Stimulated activated memory B cell treated with anti-CD40 and anti-IgM and Interleukin-4, amounts not matched to agents 10 μg/mL and 1 μg/mL and 100 μg/mL, for 72 hours (primary cell): Measurements from ENCODE around the gene FOXO1.

Experiments
- ATAC-seq: fragments of 150-1000 bp; cut with Tn5 transposase; 2 replicates; pipeline ENCODE4 v1.10.0; 2021
- H3K27ac Mint-ChIP-seq: one replicate; pipeline ENCODE4 v1.8.0; 2022; ENCODE audit warnings: mild to moderate bottlenecking, mixed read lengths
- H3K27me3 Mint-ChIP-seq: one replicate; pipeline ENCODE4 v1.8.0; 2022; ENCODE audit warnings: mixed read lengths
- H3K36me3 Mint-ChIP-seq: one replicate; pipeline ENCODE4 v1.8.0; 2022; ENCODE audit warnings: mixed read lengths
- H3K4me1 Mint-ChIP-seq: one replicate; pipeline ENCODE4 v1.8.0; 2022; ENCODE audit warnings: mixed read lengths
- H3K4me3 Mint-ChIP-seq: one replicate; pipeline ENCODE4 v1.8.0; 2022; ENCODE audit warnings: mild to moderate bottlenecking, moderate library complexity, mixed read lengths
- H3K9me3 Mint-ChIP-seq: one replicate; pipeline ENCODE4 v1.8.0; 2022; ENCODE audit warnings: mixed read lengths

FOXO1 gene

GRCh38 chr13:40590112-40590862 is 76.2 kb downstream of the FOXO1 start:
- Mint-ChIP-seq H3K9me3 (no peaks in the 10 kb centered on the region), H3K27me3 (no peaks in the 10 kb centered on the region), H3K4me3 (no peak overlapping the region)

GRCh38 chr13:40589285-40590109 is 76.9 kb downstream of the FOXO1 start:
- Mint-ChIP-seq H3K4me3 (peak overlapping the region; percentile 25), H3K27me3 (no peaks in the 10 kb centered on the region), H3K9me3 (no peaks in the 10 kb centered on the region), H3K27ac (peak overlapping the region; percentile 78), H3K36me3 (peaks cover 6% of the 10 kb centered on the region), H3K4me1 (peaks cover 87% of the 10 kb centered on the region)
- peak; percentile 95 for ATAC-seq

More at GRCh38 chr13:40590112-40590862, 76.2 kb downstream of the FOXO1 start:
- Mint-ChIP-seq H3K4me1 (peaks cover 95% of the 10 kb centered on the region), H3K36me3 (peaks cover 6% of the 10 kb centered on the region), H3K27ac (peak overlapping the region; percentile 78)
- ATAC-seq = no peak

- no peak overlapping the region for H3K4me3 Mint-ChIP-seq
- H3K27ac Mint-ChIP-seq = peak overlapping the region; percentile 43
- no peak for ATAC-seq
- H3K36me3 Mint-ChIP-seq = peaks cover 10% of the 10 kb centered on the region
- H3K4me1 Mint-ChIP-seq = peaks cover 83% of the 10 kb centered on the region
- H3K9me3 Mint-ChIP-seq = peaks cover 8% of the 10 kb centered on the region
- H3K27me3 Mint-ChIP-seq = no peaks in the 10 kb centered on the region
These were observed 78.3 kb downstream of the FOXO1 start for GRCh38 chr13:40588101-40588500.

GRCh38 chr13:40586886-40587565 is 79.4 kb downstream of the FOXO1 start:
- Mint-ChIP-seq H3K9me3 (peaks cover 12% of the 10 kb centered on the region), H3K36me3 (peaks cover 17% of the 10 kb centered on the region), H3K27me3 (no peaks in the 10 kb centered on the region), H3K4me3 (peak overlapping the region; percentile 12), H3K27ac (peak overlapping the region; percentile 43), H3K4me1 (peaks cover 80% of the 10 kb centered on the region)
- no peak for ATAC-seq

- Mint-ChIP-seq H3K36me3 (peaks cover 17% of the 10 kb centered on the region), H3K4me3 (no peak overlapping the region), H3K9me3 (peaks cover 12% of the 10 kb centered on the region), H3K4me1 (peaks cover 79% of the 10 kb centered on the region), H3K27ac (peak overlapping the region; percentile 43), H3K27me3 (no peaks in the 10 kb centered on the region)
- ATAC-seq = no peak
These were observed 80.5 kb downstream of the FOXO1 start for GRCh38 chr13:40585911-40586471.

- ATAC-seq = no peak
- Mint-ChIP-seq H3K9me3 (peaks cover 12% of the 10 kb centered on the region), H3K4me1 (peaks cover 76% of the 10 kb centered on the region), H3K27ac (peak overlapping the region; percentile 63), H3K27me3 (no peaks in the 10 kb centered on the region), H3K4me3 (no peak overlapping the region), H3K36me3 (peaks cover 17% of the 10 kb centered on the region)
These were observed 82.7 kb downstream of the FOXO1 start for GRCh38 chr13:40583738-40584137.

GRCh38 chr13:40582531-40582930 is 83.9 kb downstream of the FOXO1 start:
- Mint-ChIP-seq H3K4me3 (no peak overlapping the region), H3K27ac (peak overlapping the region; percentile 40), H3K9me3 (peaks cover 12% of the 10 kb centered on the region), H3K4me1 (peaks cover 76% of the 10 kb centered on the region), H3K36me3 (peaks cover 17% of the 10 kb centered on the region), H3K27me3 (no peaks in the 10 kb centered on the region)
- no peak for ATAC-seq

GRCh38 chr13:40581277-40581579 is 85.2 kb downstream of the FOXO1 start:
- ATAC-seq = peak; percentile 20
- Mint-ChIP-seq H3K4me3 (peak overlapping the region; percentile 19), H3K9me3 (peaks cover 12% of the 10 kb centered on the region), H3K4me1 (peaks cover 76% of the 10 kb centered on the region), H3K36me3 (peaks cover 17% of the 10 kb centered on the region), H3K27ac (peak overlapping the region; percentile 70), H3K27me3 (no peaks in the 10 kb centered on the region)

GRCh38 chr13:40580566-40581276 is 85.7 kb downstream of the FOXO1 start:
- Mint-ChIP-seq H3K4me1 (peaks cover 77% of the 10 kb centered on the region), H3K9me3 (peaks cover 12% of the 10 kb centered on the region), H3K36me3 (peaks cover 17% of the 10 kb centered on the region), H3K27me3 (no peaks in the 10 kb centered on the region), H3K27ac (peak overlapping the region; percentile 70), H3K4me3 (peak overlapping the region; percentile 19)
- ATAC-seq = no peak

GRCh38 chr13:40579535-40579934 is 86.9 kb downstream of the FOXO1 start:
- Mint-ChIP-seq H3K27ac (peak overlapping the region; percentile 70), H3K4me1 (peaks cover 89% of the 10 kb centered on the region), H3K9me3 (peaks cover 12% of the 10 kb centered on the region), H3K27me3 (no peaks in the 10 kb centered on the region), H3K36me3 (peaks cover 17% of the 10 kb centered on the region), H3K4me3 (no peak overlapping the region)
- ATAC-seq = no peak

GRCh38 chr13:40578055-40578454 is 88.4 kb downstream of the FOXO1 start:
- peaks cover 6% of the 10 kb centered on the region for H3K36me3 Mint-ChIP-seq
- H3K4me1 Mint-ChIP-seq = peaks cover 93% of the 10 kb centered on the region
- no peaks in the 10 kb centered on the region for H3K27me3 Mint-ChIP-seq
- no peak overlapping the region for H3K4me3 Mint-ChIP-seq
- H3K27ac Mint-ChIP-seq = no peak overlapping the region
- peaks cover 4% of the 10 kb centered on the region for H3K9me3 Mint-ChIP-seq
- no peak for ATAC-seq

GRCh38 chr13:40576369-40576768 is 90.1 kb downstream of the FOXO1 start:
- peaks cover 91% of the 10 kb centered on the region for H3K4me1 Mint-ChIP-seq
- peak overlapping the region; percentile 7 for H3K27ac Mint-ChIP-seq
- H3K36me3 Mint-ChIP-seq = no peaks in the 10 kb centered on the region
- no peak overlapping the region for H3K4me3 Mint-ChIP-seq
- no peaks in the 10 kb centered on the region for H3K27me3 Mint-ChIP-seq
- ATAC-seq = no peak
- H3K9me3 Mint-ChIP-seq = no peaks in the 10 kb centered on the region

- H3K4me3 Mint-ChIP-seq = no peak overlapping the region
- no peaks in the 10 kb centered on the region for H3K9me3 Mint-ChIP-seq
- no peaks in the 10 kb centered on the region for H3K27me3 Mint-ChIP-seq
- no peak for ATAC-seq
- peak overlapping the region; percentile 63 for H3K27ac Mint-ChIP-seq
- H3K4me1 Mint-ChIP-seq = peaks cover 85% of the 10 kb centered on the region
- H3K36me3 Mint-ChIP-seq = no peaks in the 10 kb centered on the region
These were observed 93.5 kb downstream of the FOXO1 start for GRCh38 chr13:40572961-40573360.

- Mint-ChIP-seq H3K4me1 (peaks cover 84% of the 10 kb centered on the region), H3K4me3 (no peak overlapping the region), H3K9me3 (no peaks in the 10 kb centered on the region), H3K27me3 (no peaks in the 10 kb centered on the region), H3K27ac (peak overlapping the region; percentile 58), H3K36me3 (no peaks in the 10 kb centered on the region)
- ATAC-seq = peak; percentile 47
These were observed 95.0 kb downstream of the FOXO1 start for GRCh38 chr13:40571338-40571963.
